A673 (cell line): ENCODE measurements around the gene PLVAP. TPM values are rescaled to one million over a fixed set of nuclear protein-coding genes. Genes with fewer than 3 reads are reported as not detected.

Experiments
- BruUV-seq: library from RNA; stranded (reverse); fragments of 400-500 nt; replicated peaks from 2 replicates; lab custom pipeline; 2021; lab: Mats Ljungman, UMichigan
- CTCF ChIA-PET: fragments of 300-600 bp; sonication (Branson Sonifier 250); formaldehyde crosslinking; loops from one replicate; lab custom pipeline; 2022; ENCODE audit warnings: antibody characterized with exemption; lab: Charles Lee
- POLR2A ChIA-PET: fragments of 300-600 bp; sonication (Branson Sonifier 250); formaldehyde crosslinking; loops from one replicate; lab custom pipeline; 2022; ENCODE audit warnings: antibody characterized with exemption; ENCODE audit not compliant: low non-redundant PET; lab: Charles Lee
- DNase-seq: peaks from one replicate; pipeline ENCODE4 v3.0.0-alpha.2; 2015; ENCODE audit warnings: low spot score
- H3K27ac ChIP-seq: fragments of 200-600 bp; sonication (generic); 2 replicates; pipeline ENCODE4 v1.5.1; 2016; ENCODE audit warnings: mixed run types, low read depth, mild to moderate bottlenecking, mixed read lengths, antibody characterized with exemption, low read length; ENCODE audit not compliant: poor library complexity, severe bottlenecking
- H3K27me3 ChIP-seq: fragments of 200-600 bp; sonication (generic); replicated peaks from 2 replicates; pipeline ENCODE4 v1.6.1; 2017; ENCODE audit warnings: mixed run types, low read depth, mild to moderate bottlenecking, mixed read lengths, antibody characterized with exemption, low read length; ENCODE audit not compliant: insufficient read depth, poor library complexity
- H3K36me3 ChIP-seq: fragments of 200-600 bp; sonication (generic); 2 replicates; pipeline ENCODE4 v1.6.1; 2016; ENCODE audit warnings: mixed run types, mild to moderate bottlenecking, mixed read lengths, antibody characterized with exemption, low read length; ENCODE audit not compliant: insufficient read depth, poor library complexity, severe bottlenecking
- H3K4me1 ChIP-seq: fragments of 200-600 bp; sonication (generic); 2 replicates; pipeline ENCODE4 v1.6.1; 2017; ENCODE audit warnings: mixed run types, mild to moderate bottlenecking, mixed read lengths, antibody characterized with exemption, low read length; ENCODE audit not compliant: insufficient read depth, poor library complexity, severe bottlenecking
- H3K4me3 ChIP-seq: fragments of 200-600 bp; sonication (generic); 2 replicates; pipeline ENCODE4 v1.5.1; 2016; ENCODE audit warnings: low read depth, mixed run types, mild to moderate bottlenecking, mixed read lengths, low read length; ENCODE audit not compliant: poor library complexity, severe bottlenecking
- H3K9me3 ChIP-seq: fragments of 200-600 bp; sonication (generic); 2 replicates; pipeline ENCODE4 v1.6.1; 2016; ENCODE audit warnings: mixed run types, low read depth, mild to moderate bottlenecking, mixed read lengths, antibody characterized with exemption, low read length; ENCODE audit not compliant: poor library complexity, severe bottlenecking
- EZH2 ChIP-seq: fragments of 200-600 bp; sonication (generic); IDR thresholded peaks from 2 replicates; pipeline ENCODE4 v1.6.1; 2017; ENCODE audit warnings: borderline replicate concordance, low read depth, mild to moderate bottlenecking, mixed read lengths, antibody characterized with exemption, low read length; ENCODE audit not compliant: poor library complexity, severe bottlenecking
- intact Hi-C: fragments of 100-400 bp; cut with micrococcal nuclease; formaldehyde crosslinking; loops from one replicate; pipeline ENCODE4 v1.10.0; 2022; ENCODE audit not compliant: unreplicated experiment
- total RNA-seq: library from RNA; stranded (reverse); gene quantifications from 2 replicates; pipeline ENCODE4 v1.2.3, GENCODE V29; 2021
- TF ChIP-seq, protein P1 (sequence below): fragments of 300-800, 200-600 bp; sonication (generic); conservative IDR thresholded peaks from 2 replicates; pipeline ENCODE4 v1.5.1; 2017; ENCODE audit warnings: low read depth, mild to moderate bottlenecking, antibody characterized with exemption, low read length, moderate library complexity, mixed read lengths

Gene PLVAP
- total RNA-seq, 1 experiment from 2014 or later = 0.24 TPM

DNA sequence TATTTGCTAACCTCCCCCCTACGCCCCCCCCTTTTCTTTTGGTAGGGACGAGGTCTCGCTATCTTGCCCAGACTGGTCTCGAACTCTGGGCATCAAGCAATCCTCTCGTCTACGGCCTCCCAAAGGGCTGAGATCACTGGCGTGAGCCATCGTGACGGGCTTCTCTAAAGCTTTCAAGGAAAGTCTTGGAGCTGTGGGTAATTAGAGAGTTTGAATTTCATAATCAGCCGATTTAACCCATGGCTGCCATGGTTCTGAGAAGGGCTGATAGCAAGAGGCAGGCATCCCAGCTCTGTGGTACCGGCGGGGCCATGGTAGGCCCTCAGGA lies 73.2 kb downstream of the PLVAP start:
- Histone ChIP-seq H3K27ac (peak overlapping the region; percentile 85), H3K9me3 (no peaks in the 10 kb centered on the region), H3K4me3 (peak overlapping the region; percentile 86), H3K27me3 (no peaks in the 10 kb centered on the region), H3K36me3 (no peaks in the 10 kb centered on the region), H3K4me1 (peaks cover 19% of the 10 kb centered on the region)
- POLR2A ChIA-PET = no interaction called here
- intact Hi-C loops = no loop called here
- TF ChIP-seq, protein P1, sequence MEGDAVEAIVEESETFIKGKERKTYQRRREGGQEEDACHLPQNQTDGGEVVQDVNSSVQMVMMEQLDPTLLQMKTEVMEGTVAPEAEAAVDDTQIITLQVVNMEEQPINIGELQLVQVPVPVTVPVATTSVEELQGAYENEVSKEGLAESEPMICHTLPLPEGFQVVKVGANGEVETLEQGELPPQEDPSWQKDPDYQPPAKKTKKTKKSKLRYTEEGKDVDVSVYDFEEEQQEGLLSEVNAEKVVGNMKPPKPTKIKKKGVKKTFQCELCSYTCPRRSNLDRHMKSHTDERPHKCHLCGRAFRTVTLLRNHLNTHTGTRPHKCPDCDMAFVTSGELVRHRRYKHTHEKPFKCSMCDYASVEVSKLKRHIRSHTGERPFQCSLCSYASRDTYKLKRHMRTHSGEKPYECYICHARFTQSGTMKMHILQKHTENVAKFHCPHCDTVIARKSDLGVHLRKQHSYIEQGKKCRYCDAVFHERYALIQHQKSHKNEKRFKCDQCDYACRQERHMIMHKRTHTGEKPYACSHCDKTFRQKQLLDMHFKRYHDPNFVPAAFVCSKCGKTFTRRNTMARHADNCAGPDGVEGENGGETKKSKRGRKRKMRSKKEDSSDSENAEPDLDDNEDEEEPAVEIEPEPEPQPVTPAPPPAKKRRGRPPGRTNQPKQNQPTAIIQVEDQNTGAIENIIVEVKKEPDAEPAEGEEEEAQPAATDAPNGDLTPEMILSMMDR = no peak
- no peak for TF ChIP-seq EZH2
- no peak for DNase-seq
- BruUV-seq = no TSS peak
- CTCF ChIA-PET = no interaction called here

DNA sequence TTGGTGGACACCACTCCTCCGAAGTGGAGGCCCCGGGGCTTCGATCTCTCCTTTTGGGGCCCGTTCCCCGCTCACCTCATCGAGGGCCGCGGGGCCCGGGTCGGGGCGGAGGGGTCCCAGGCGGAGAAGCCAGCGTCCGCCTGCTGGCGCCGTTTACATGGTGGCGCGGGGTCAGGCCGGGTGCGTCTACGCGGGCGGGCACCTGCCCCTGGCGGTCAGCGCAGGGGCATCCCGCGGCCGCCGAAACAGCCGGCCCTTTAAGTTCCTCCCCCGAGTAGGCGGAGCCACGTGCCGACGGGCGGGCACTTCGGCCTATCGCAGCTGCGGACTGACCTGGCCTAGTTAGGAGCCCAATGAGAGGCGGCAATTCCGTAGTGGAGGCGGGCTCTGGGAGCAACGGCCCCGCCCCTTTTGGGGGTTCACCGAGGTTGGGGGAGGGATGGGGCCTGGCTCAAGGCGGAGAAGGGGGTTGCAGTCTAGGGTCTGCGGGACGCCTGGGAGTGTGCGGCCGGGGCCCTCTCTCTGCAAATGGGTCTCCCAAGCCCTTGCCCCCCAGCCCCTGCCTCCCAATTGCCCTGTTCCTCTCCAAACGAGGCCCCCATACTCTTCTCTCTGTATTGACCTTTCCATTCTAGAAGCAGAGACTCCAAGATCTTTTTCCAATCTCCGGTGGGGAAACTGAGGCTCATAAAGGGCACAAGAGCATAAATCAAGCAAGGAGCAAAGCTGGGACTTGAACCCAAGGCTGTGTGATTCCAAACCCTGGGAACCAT lies 73.8 kb downstream of the PLVAP start, which contains the start of gene ABHD8:
TSS of gene ABHD8 (minus strand) at position 259 of the 773 bp plus-strand sequence. CDS start 1,809 bp downstream, outside the sequence.
- no TSS peak for BruUV-seq
- Histone ChIP-seq H3K4me3 (peak within 1 kb of the TSS; percentile 86), H3K27me3 (no peaks in the 10 kb centered on the region), H3K27ac (peak within 1 kb of the TSS; percentile 85), H3K36me3 (peaks cover 4% of the 10 kb centered on the region), H3K9me3 (no peaks in the 10 kb centered on the region), H3K4me1 (peaks cover 19% of the 10 kb centered on the region)
- TF ChIP-seq, protein P1 = 0 out of 2 replicates have a peak, but pooled peaks have one; percentile 34
- no peak for TF ChIP-seq EZH2
- intact Hi-C loops = no loop called here
- ChIA-PET CTCF (no interaction called here), POLR2A (interaction anchor here (0.7 kb wide), 1 partner anchor 1165 kb away, joined by 4 read pairs; no protein-coding TSS in a partner anchor)
- peak; percentile 96 for DNase-seq

- Histone ChIP-seq H3K36me3 (peaks cover 6% of the 10 kb centered on the region), H3K9me3 (no peaks in the 10 kb centered on the region), H3K4me1 (peaks cover 19% of the 10 kb centered on the region), H3K27me3 (no peaks in the 10 kb centered on the region), H3K4me3 (peak overlapping the region; percentile 86), H3K27ac (peak overlapping the region; percentile 85)
- no peak for DNase-seq
- ChIA-PET POLR2A (interaction anchor here (0.7 kb wide), 1 partner anchor 1166 kb away, joined by 4 read pairs; no protein-coding TSS in a partner anchor), CTCF (no interaction called here)
- no TSS peak for BruUV-seq
- intact Hi-C loops = no loop called here
- TF ChIP-seq EZH2 = no peak
- TF ChIP-seq, protein P1 = no peak
Measured at GRCh38 chr19:17302391-17303166, 74.6 kb downstream of the PLVAP start.

Other genes starting within 250 kb of the PLVAP start
- 32.1 and 33.2 TPM in 2 replicates for gene USE1, start 162.0 kb downstream of the PLVAP start, total RNA-seq
- gene OCEL1, start 151.1 kb downstream of the PLVAP start, total RNA-seq = 8.2 and 14.8 TPM in 2 replicates
- gene NR2F6, start 131.4 kb downstream of the PLVAP start, total RNA-seq = 26.3 and 32.9 TPM in 2 replicates
- gene USHBP1, start 112.6 kb downstream of the PLVAP start, total RNA-seq = 0.61 TPM in 1 of 2 replicates, not detected in the other
- gene BABAM1, start 109.9 kb downstream of the PLVAP start, total RNA-seq = 136 and 147 TPM in 2 replicates
- gene ANKLE1, start 95.4 kb downstream of the PLVAP start, total RNA-seq = 15.8 and 17.5 TPM in 2 replicates
- gene ABHD8, start 73.9 kb downstream of the PLVAP start, total RNA-seq = 11.0 and 16.8 TPM in 2 replicates
- 91.8 and 93.1 TPM in 2 replicates for gene MRPL34, start 71.5 kb downstream of the PLVAP start, total RNA-seq
- gene DDA1, start 67.8 kb downstream of the PLVAP start, total RNA-seq = 67.2 and 68.5 TPM in 2 replicates
- 18.6 and 22.1 TPM in 2 replicates for gene ANO8, start 42.5 kb downstream of the PLVAP start, total RNA-seq
- 51.5 and 53.2 TPM in 2 replicates for gene GTPBP3, start 39.8 kb downstream of the PLVAP start, total RNA-seq
- gene CCDC194, start 16.9 kb upstream of the PLVAP start, total RNA-seq = not detected in 2 replicates
- 1.3 and 3.6 TPM in 2 replicates for gene BST2, start 28.3 kb upstream of the PLVAP start, total RNA-seq
- gene MVB12A, start 42.7 kb upstream of the PLVAP start, total RNA-seq = 39.5 and 56.9 TPM in 2 replicates
- gene TMEM221, start 71.3 kb upstream of the PLVAP start, total RNA-seq = 0.31 TPM in 1 of 2 replicates, not detected in the other
- not detected in 2 replicates for gene NXNL1, start 83.6 kb upstream of the PLVAP start, total RNA-seq
- gene SLC27A1, start 93.2 kb upstream of the PLVAP start, total RNA-seq = 3.0 and 6.9 TPM in 2 replicates
- gene PGLS, start 134.3 kb upstream of the PLVAP start, total RNA-seq = 80.1 and 94.4 TPM in 2 replicates
- gene COLGALT1, start 178.3 kb upstream of the PLVAP start, total RNA-seq = 91.3 and 93.5 TPM in 2 replicates